ENCODE measurements around the gene CLCNKA.
A peak's percentile ranks its signal among the peaks of the same experiment; 100 is the strongest.

CLCNKA gene

GRCh38 chr1:15992187-15992553 lies 29.7 kb upstream of the CLCNKA start:
- no peak for DNase-seq (ENCODE audit: low read depth)
- no peak for TF ChIP-seq CTCF (IDR thresholded peaks at IDR 0.05; ENCODE audit: low read depth, low read length, missing control alignments)
- no peak overlapping the region for H3K4me3 ChIP-seq (ENCODE audit: low read depth, low read length)

GRCh38 chr1:15992582-15993500 lies 29.0 kb upstream of the CLCNKA start:
- DNase-seq (ENCODE audit: low read depth) = no peak
- TF ChIP-seq CTCF (IDR thresholded peaks at IDR 0.05; ENCODE audit: low read depth, low read length, missing control alignments) = no peak
- H3K4me3 ChIP-seq (ENCODE audit: low read depth, low read length) = no peak overlapping the region

GRCh38 chr1:15993666-15994065 lies 28.2 kb upstream of the CLCNKA start:
- no peak for TF ChIP-seq CTCF (IDR thresholded peaks at IDR 0.05; ENCODE audit: low read depth, low read length, missing control alignments)
- DNase-seq (ENCODE audit: low read depth) = no peak
- H3K4me3 ChIP-seq (ENCODE audit: low read depth, low read length) = no peak overlapping the region

- H3K4me3 ChIP-seq (ENCODE audit: low read depth, low read length) = no peak overlapping the region
- TF ChIP-seq CTCF (IDR thresholded peaks at IDR 0.05; ENCODE audit: low read depth, low read length, missing control alignments) = no peak
- no peak for DNase-seq (ENCODE audit: low read depth)
Measured at GRCh38 chr1:15994081-15994480, 27.8 kb upstream of the CLCNKA start.

- peak; percentile 69 for TF ChIP-seq CTCF (IDR thresholded peaks at IDR 0.05; ENCODE audit: low read depth, low read length, missing control alignments)
- no peak for DNase-seq (ENCODE audit: low read depth)
- no peak overlapping the region for H3K4me3 ChIP-seq (ENCODE audit: low read depth, low read length)
Measured at GRCh38 chr1:15994590-15995351, 27.1 kb upstream of the CLCNKA start.

GRCh38 chr1:15997076-15997585 lies 24.7 kb upstream of the CLCNKA start:
- no peak for DNase-seq (ENCODE audit: low read depth)
- H3K4me3 ChIP-seq (ENCODE audit: low read depth, low read length) = no peak overlapping the region
- no peak for TF ChIP-seq CTCF (IDR thresholded peaks at IDR 0.05; ENCODE audit: low read depth, low read length, missing control alignments)

All from GM12864 (cell line).